GM12878 (cell line): ENCODE results near the gene REN. TPM values are rescaled to one million over a fixed set of nuclear protein-coding genes. Genes with fewer than 3 reads are reported as not detected.

Experiments used
- ATAC-seq: fragments of 200-7000 bp; cut with Tn5 transposase; 3 replicates; pipeline ENCODE4 v1.9.1; 2020; ENCODE audit warnings: mild to moderate bottlenecking, moderate library complexity
- BruUV-seq: library from RNA; stranded (reverse); fragments of 400-500 nt; replicated peaks from 2 replicates; lab custom pipeline; 2021; lab: Mats Ljungman, UMichigan
- CTCF ChIA-PET: fragments of 300-600 bp; sonication (Branson Sonifier 250); formaldehyde crosslinking; extraction: SDS; loops from one replicate; lab custom pipeline; 2021; ENCODE audit warnings: inconsistent platforms; lab: Yijun Ruan, JAX
- POLR2A ChIA-PET: fragments of 350-600 bp; formaldehyde crosslinking; extraction: SDS; loops from one replicate; lab custom pipeline; 2021; ENCODE audit warnings: inconsistent platforms; lab: Charles Lee
- RAD21 ChIA-PET: fragments of 300-600 bp; sonication (Branson Sonifier 250); formaldehyde crosslinking; loops from one replicate; lab custom pipeline; 2023; ENCODE audit warnings: antibody characterized with exemption; ENCODE audit not compliant: unreplicated experiment; lab: Charles Lee
- SMC1A ChIA-PET: fragments of 300-600 bp; sonication (Branson Sonifier 250); formaldehyde crosslinking; loops from one replicate; lab custom pipeline; 2023; ENCODE audit not compliant: unreplicated experiment, uncharacterized antibody; lab: Charles Lee
- DNase-seq: peaks from one replicate; pipeline ENCODE4 v3.0.0-alpha.2; 2011; ENCODE audit warnings: low read depth, low spot score
- FAIRE-seq: peaks from 3 replicates; lab custom pipeline; 2011; peaks lifted over from hg19 to GRCh38; lab: Jason Lieb, UNC
- H2AFZ ChIP-seq: 2 replicates; pipeline ENCODE4 v1.6.0; 2011; ENCODE audit warnings: low read depth, low read length, control low read depth; ENCODE audit not compliant: control insufficient read depth
- H3K27ac ChIP-seq: 2 replicates; pipeline ENCODE4 v1.5.1; 2011; ENCODE audit warnings: control low read depth; ENCODE audit not compliant: control insufficient read depth, insufficient read depth
- H3K27me3 ChIP-seq, 2 experiments: replicated peaks in 1 of 2; 2 replicates each; pipeline versions ENCODE4 v1.6.0 to v1.6.1; 2011; ENCODE audit warnings: low read length in 1 of 2; ENCODE audit not compliant: control insufficient read depth in 2 of 2, insufficient read depth in 2 of 2
- H3K36me3 ChIP-seq, 2 experiments: 2 replicates each; pipeline ENCODE4 v1.5.1; 2011; ENCODE audit warnings: low read length in 1 of 2; ENCODE audit not compliant: control insufficient read depth in 2 of 2, insufficient read depth in 2 of 2
- H3K4me1 ChIP-seq: 2 replicates; pipeline ENCODE4 v1.6.1; 2011; ENCODE audit warnings: mild to moderate bottlenecking, low read length, moderate library complexity, mixed read lengths; ENCODE audit not compliant: control insufficient read depth, insufficient read depth
- H3K4me2 ChIP-seq: 2 replicates; pipeline ENCODE4 v1.6.0; 2011; ENCODE audit warnings: control low read depth; ENCODE audit not compliant: control insufficient read depth, insufficient read depth
- H3K4me3 ChIP-seq: fragments of 200-600 bp; sonication (generic); 2 replicates; pipeline ENCODE4 v1.5.1; 2016
- H3K79me2 ChIP-seq: 2 replicates; pipeline ENCODE4 v1.6.0; 2011; ENCODE audit warnings: low read length; ENCODE audit not compliant: control insufficient read depth, insufficient read depth
- H3K9ac ChIP-seq: 2 replicates; pipeline ENCODE4 v1.8.0; 2011; ENCODE audit warnings: low read length, control low read depth, mixed read lengths; ENCODE audit not compliant: control insufficient read depth, insufficient read depth
- H3K9me3 ChIP-seq: replicated peaks from 3 replicates; pipeline ENCODE4 v1.5.1; 2011; ENCODE audit warnings: mild to moderate bottlenecking, low read length; ENCODE audit not compliant: control insufficient read depth, insufficient read depth
- H4K20me1 ChIP-seq: 2 replicates; pipeline ENCODE4 v1.6.0; 2011; ENCODE audit not compliant: control insufficient read depth, insufficient read depth
- CHD2 ChIP-seq: IDR thresholded peaks from 2 replicates; pipeline ENCODE4 v1.6.1; 2011; ENCODE audit warnings: low read depth, low read length, improper control_type of control experiment, borderline replicate concordance
- IKZF2 ChIP-seq, 2 experiments: fragments of 450-650 bp; IDR thresholded peaks; 2 replicates each; pipeline ENCODE4 v1.6.1; 2017; ENCODE audit warnings: mild to moderate bottlenecking in 2 of 2, moderate library complexity in 2 of 2
- JUNB ChIP-seq: IDR thresholded peaks from 2 replicates; pipeline ENCODE4 v1.6.1; 2016; ENCODE audit warnings: antibody characterized with exemption, mild to moderate bottlenecking
- MYC ChIP-seq: IDR thresholded peaks from 2 replicates; pipeline ENCODE4 v1.6.1; 2011; ENCODE audit warnings: mild to moderate bottlenecking, low read length, moderate library complexity, inconsistent platforms; ENCODE audit not compliant: insufficient read depth, insufficient replicate concordance, insufficient read length, severe bottlenecking
- NFIC ChIP-seq: IDR thresholded peaks from 2 replicates; pipeline ENCODE4 v1.6.1; 2012; ENCODE audit warnings: low read depth, mild to moderate bottlenecking, inconsistent platforms, low read length, moderate library complexity
- RB1 ChIP-seq: fragments of 450-650 bp; formaldehyde crosslinking; IDR thresholded peaks from 2 replicates; pipeline ENCODE4 v1.6.1; 2017; ENCODE audit warnings: mild to moderate bottlenecking, borderline replicate concordance
- RFX5 ChIP-seq: IDR thresholded peaks from 2 replicates; pipeline ENCODE4 v1.6.1; 2011; ENCODE audit warnings: low read depth, low read length, improper control_type of control experiment
- SREBF1 ChIP-seq: IDR thresholded peaks from 2 replicates; pipeline ENCODE4 v1.6.1; 2012; ENCODE audit warnings: mild to moderate bottlenecking, low read length
- YBX1 ChIP-seq: fragments of 450-650 bp; IDR thresholded peaks from 2 replicates; pipeline ENCODE4 v1.6.1; 2016; ENCODE audit warnings: antibody characterized with exemption
- WGBS: methylation state at CpG from one replicate; pipeline ENCODE4 v1.1.6; 2016; ENCODE audit warnings: low lambda C conversion rate; ENCODE audit not compliant: insufficient replicate concordance, insufficient coverage; ENCODE audit errors: missing lambda C conversion rate; 5-methylcytosine and 5-hydroxymethylcytosine counted together
- in situ Hi-C: fragments of 300-500 bp; cut with MboI; formaldehyde crosslinking; loops from 9 replicates; pipeline ENCODE4 v1.14.3; 2018; ENCODE audit warnings: mixed read lengths
- intact Hi-C: fragments of 100-400 bp; cut with micrococcal nuclease; formaldehyde crosslinking; loops from one replicate; pipeline ENCODE4 v1.14.2; 2022; ENCODE audit not compliant: unreplicated experiment
- polyA plus RNA-seq, 11 experiments: library from polyadenylated mRNA; depleted of rRNA in 4 of 11; unstranded in 6 of 11; stranded (reverse) in 5 of 11; fragments of >200 nt; fragmentation: Nextera tagmentation in 4 of 11; fragmentation: Illumina TruSeq in 1 of 11; extraction: Ambion mirVana in 4 of 11; extraction: Trizol in 1 of 11; gene quantifications; 1 replicate in 1 of 11; 2 replicates in 10 of 11; pipeline versions ENCODE4 v1.2.1 to v1.2.3, GENCODE V29; 2011 to 2016; ENCODE audit warnings: inconsistent platforms in 2 of 11, missing spikeins in 2 of 11, low read depth in 1 of 11
- total RNA-seq, 4 experiments: library from RNA; depleted of rRNA in 3 of 4; stranded (reverse); fragments of >200 nt in 3 of 4; fragmentation: Illumina TruSeq in 1 of 4; extraction: Trizol in 1 of 4; gene quantifications; 2 replicates each; pipeline versions ENCODE4 v1.2.1 to v1.2.3, GENCODE V29; 2013 to 2021
- TF ChIP-seq, protein P1 (sequence below): IDR thresholded peaks from 2 replicates; pipeline ENCODE4 v1.6.1; 2012; ENCODE audit warnings: mild to moderate bottlenecking, low read depth, low read length
- TF ChIP-seq, protein P2 (sequence below): fragments of 450-650 bp; conservative IDR thresholded peaks from 2 replicates; pipeline ENCODE4 v1.6.1; 2017; ENCODE audit warnings: mild to moderate bottlenecking, moderate library complexity
- TF ChIP-seq, protein P3 (sequence below): fragments of 450-650 bp; IDR thresholded peaks from 2 replicates; pipeline ENCODE4 v1.6.1; 2014; ENCODE audit warnings: mild to moderate bottlenecking

REN gene
- total and polyA plus RNA-seq, 10 of the 15 experiments (the other 5 are each of a cell fraction or from before 2014, with no cell fraction given) = not detected

DNA sequence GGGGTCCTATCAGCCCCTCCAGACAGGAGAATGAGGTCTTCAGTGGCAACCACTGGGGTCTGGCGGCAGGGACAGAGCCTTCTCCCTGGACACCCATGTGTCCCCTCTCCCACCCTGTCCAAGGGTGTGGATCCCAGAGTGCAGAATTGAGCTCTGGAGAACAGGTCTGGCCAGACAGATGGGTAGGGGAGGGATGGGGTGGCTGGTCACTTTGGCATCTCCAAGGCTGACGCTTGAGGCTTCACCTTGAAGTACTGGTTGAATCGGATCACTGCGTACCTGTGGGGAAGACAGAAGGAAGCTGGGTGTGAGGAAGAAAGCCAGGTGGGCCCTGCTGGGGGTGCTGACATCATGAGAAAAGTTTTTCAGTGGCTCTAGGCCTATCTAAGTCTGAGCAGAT lies 34.2 kb downstream of the REN start:
- no peak for DNase-seq
- Histone ChIP-seq H3K4me2 (no peak overlapping the region), H3K4me3 (no peak overlapping the region), H3K9ac (no peak overlapping the region), H3K4me1 (no peaks in the 10 kb centered on the region)
- TF ChIP-seq, protein P1, sequence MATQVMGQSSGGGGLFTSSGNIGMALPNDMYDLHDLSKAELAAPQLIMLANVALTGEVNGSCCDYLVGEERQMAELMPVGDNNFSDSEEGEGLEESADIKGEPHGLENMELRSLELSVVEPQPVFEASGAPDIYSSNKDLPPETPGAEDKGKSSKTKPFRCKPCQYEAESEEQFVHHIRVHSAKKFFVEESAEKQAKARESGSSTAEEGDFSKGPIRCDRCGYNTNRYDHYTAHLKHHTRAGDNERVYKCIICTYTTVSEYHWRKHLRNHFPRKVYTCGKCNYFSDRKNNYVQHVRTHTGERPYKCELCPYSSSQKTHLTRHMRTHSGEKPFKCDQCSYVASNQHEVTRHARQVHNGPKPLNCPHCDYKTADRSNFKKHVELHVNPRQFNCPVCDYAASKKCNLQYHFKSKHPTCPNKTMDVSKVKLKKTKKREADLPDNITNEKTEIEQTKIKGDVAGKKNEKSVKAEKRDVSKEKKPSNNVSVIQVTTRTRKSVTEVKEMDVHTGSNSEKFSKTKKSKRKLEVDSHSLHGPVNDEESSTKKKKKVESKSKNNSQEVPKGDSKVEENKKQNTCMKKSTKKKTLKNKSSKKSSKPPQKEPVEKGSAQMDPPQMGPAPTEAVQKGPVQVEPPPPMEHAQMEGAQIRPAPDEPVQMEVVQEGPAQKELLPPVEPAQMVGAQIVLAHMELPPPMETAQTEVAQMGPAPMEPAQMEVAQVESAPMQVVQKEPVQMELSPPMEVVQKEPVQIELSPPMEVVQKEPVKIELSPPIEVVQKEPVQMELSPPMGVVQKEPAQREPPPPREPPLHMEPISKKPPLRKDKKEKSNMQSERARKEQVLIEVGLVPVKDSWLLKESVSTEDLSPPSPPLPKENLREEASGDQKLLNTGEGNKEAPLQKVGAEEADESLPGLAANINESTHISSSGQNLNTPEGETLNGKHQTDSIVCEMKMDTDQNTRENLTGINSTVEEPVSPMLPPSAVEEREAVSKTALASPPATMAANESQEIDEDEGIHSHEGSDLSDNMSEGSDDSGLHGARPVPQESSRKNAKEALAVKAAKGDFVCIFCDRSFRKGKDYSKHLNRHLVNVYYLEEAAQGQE = no peak
- TF ChIP-seq, protein P2, sequence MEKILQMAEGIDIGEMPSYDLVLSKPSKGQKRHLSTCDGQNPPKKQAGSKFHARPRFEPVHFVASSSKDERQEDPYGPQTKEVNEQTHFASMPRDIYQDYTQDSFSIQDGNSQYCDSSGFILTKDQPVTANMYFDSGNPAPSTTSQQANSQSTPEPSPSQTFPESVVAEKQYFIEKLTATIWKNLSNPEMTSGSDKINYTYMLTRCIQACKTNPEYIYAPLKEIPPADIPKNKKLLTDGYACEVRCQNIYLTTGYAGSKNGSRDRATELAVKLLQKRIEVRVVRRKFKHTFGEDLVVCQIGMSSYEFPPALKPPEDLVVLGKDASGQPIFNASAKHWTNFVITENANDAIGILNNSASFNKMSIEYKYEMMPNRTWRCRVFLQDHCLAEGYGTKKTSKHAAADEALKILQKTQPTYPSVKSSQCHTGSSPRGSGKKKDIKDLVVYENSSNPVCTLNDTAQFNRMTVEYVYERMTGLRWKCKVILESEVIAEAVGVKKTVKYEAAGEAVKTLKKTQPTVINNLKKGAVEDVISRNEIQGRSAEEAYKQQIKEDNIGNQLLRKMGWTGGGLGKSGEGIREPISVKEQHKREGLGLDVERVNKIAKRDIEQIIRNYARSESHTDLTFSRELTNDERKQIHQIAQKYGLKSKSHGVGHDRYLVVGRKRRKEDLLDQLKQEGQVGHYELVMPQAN = no peak
- TF ChIP-seq JUNB (no peak), NFIC (no peak), SREBF1 (no peak), YBX1 (no peak), CHD2 (no peak), MYC (no peak), IKZF2 (IDR thresholded peaks at IDR 0.05) (no peak), RFX5 (no peak), RB1 (no peak)
- TF ChIP-seq, protein P3, sequence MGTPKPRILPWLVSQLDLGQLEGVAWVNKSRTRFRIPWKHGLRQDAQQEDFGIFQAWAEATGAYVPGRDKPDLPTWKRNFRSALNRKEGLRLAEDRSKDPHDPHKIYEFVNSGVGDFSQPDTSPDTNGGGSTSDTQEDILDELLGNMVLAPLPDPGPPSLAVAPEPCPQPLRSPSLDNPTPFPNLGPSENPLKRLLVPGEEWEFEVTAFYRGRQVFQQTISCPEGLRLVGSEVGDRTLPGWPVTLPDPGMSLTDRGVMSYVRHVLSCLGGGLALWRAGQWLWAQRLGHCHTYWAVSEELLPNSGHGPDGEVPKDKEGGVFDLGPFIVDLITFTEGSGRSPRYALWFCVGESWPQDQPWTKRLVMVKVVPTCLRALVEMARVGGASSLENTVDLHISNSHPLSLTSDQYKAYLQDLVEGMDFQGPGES = no peak
- TF ChIP-seq, all 136 proteins: peak for 0
- Histone ChIP-seq H3K27ac (no peak overlapping the region), H3K79me2 (no peaks in the 10 kb centered on the region), H3K9me3 (no peaks in the 10 kb centered on the region), H4K20me1 (no peaks in the 10 kb centered on the region), H3K36me3 (no peaks in the 10 kb centered on the region), H2AFZ (no peak overlapping the region), H3K27me3 (no peaks in the 10 kb centered on the region; a peak in 2 of 4 replicates)
- WGBS = 14% methylated on average over 4 of the region's 4 CpGs
- ChIA-PET POLR2A (no interaction called here), SMC1A (no interaction called here), CTCF (interaction anchor here (0.7 to 7.8 kb wide), 3 partner anchors 187 to 272 kb away, joined by 3 to 121 read pairs (median 102); partner anchors contain the start of gene SNRPE), RAD21 (interaction anchor here (0.7 to 1.8 kb wide), 2 partner anchors 259 to 272 kb away, joined by 3 to 6 read pairs; no protein-coding TSS in a partner anchor)
- intact Hi-C loops (no loop called here), in situ Hi-C loops (no loop called here)
- ATAC-seq = no peak
- no TSS peak for BruUV-seq
- no peak for FAIRE-seq
